K562 (cell line): ENCODE results near the gene AKT2. TPM values are rescaled to one million over a fixed set of nuclear protein-coding genes. Genes with fewer than 3 reads are reported as not detected.

Experiments used
- CHD2 ChIP-seq: IDR thresholded peaks from 2 replicates; pipeline ENCODE4 v1.6.1; 2011; ENCODE audit warnings: low read depth, low read length
- ETS2 ChIP-seq: IDR thresholded peaks from 2 replicates; pipeline ENCODE4 v1.6.1; 2016; ENCODE audit warnings: borderline replicate concordance, missing genetic modification characterization, mild to moderate bottlenecking, moderate library complexity, missing compliant biosample characterization; ENCODE audit not compliant: poor library complexity, severe bottlenecking
- FOXJ3 ChIP-seq: sonication (generic); formaldehyde crosslinking; IDR thresholded peaks from 2 replicates; pipeline ENCODE4 v1.4.0; 2020; ENCODE audit warnings: mild to moderate bottlenecking, missing genetic modification reagents
- HBP1 ChIP-seq: fragments of 450-650 bp; formaldehyde crosslinking; IDR thresholded peaks from 2 replicates; pipeline ENCODE4 v1.4.0; 2022; ENCODE audit warnings: missing genetic modification characterization
- HES1 ChIP-seq: fragments of 450-650 bp; IDR thresholded peaks from 2 replicates; pipeline ENCODE4 v1.6.1; 2016; ENCODE audit warnings: low read depth, mild to moderate bottlenecking, moderate library complexity
- HMG20A ChIP-seq: fragments of 450-650 bp; formaldehyde crosslinking; conservative IDR thresholded peaks from 2 replicates; pipeline ENCODE4 v1.4.0; 2020; ENCODE audit warnings: mild to moderate bottlenecking, mixed read lengths
- KLF1 ChIP-seq: fragments of 450-650 bp; IDR thresholded peaks from 2 replicates; pipeline ENCODE4 v1.6.1; 2016; ENCODE audit warnings: missing genetic modification characterization, missing compliant biosample characterization
- MCM3 ChIP-seq: fragments of 450-650 bp; IDR thresholded peaks from 2 replicates; pipeline ENCODE4 v1.6.1; 2016
- PML ChIP-seq: IDR thresholded peaks from 2 replicates; pipeline ENCODE4 v1.6.1; 2012; ENCODE audit warnings: low read length, inconsistent platforms
- PRPF4 ChIP-seq: fragments of 200-400 bp; formaldehyde crosslinking; IDR thresholded peaks from one replicate; pipeline ENCODE4 v1.6.1; 2017; ENCODE audit warnings: low read length, low read depth, mild to moderate bottlenecking; ENCODE audit not compliant: insufficient read depth, poor library complexity, severe bottlenecking
- SETDB1 ChIP-seq: IDR thresholded peaks from one replicate; pipeline ENCODE4 v1.6.1; 2012; ENCODE audit warnings: low read length, control low read depth, inconsistent platforms
- SIN3B ChIP-seq: fragments of 450-650 bp; IDR thresholded peaks from 2 replicates; pipeline ENCODE4 v1.6.1; 2017; ENCODE audit warnings: low read depth, mild to moderate bottlenecking, moderate library complexity
- STAG1 ChIP-seq: sonication (generic); formaldehyde crosslinking; IDR thresholded peaks from 2 replicates; pipeline ENCODE4 v1.5.0; 2020; ENCODE audit warnings: missing genetic modification reagents, borderline replicate concordance
- WHSC1 ChIP-seq: IDR thresholded peaks from one replicate; pipeline ENCODE4 v1.6.1; 2012; ENCODE audit warnings: low read length, control low read depth, inconsistent platforms
- ZNF184 ChIP-seq: sonication (generic); formaldehyde crosslinking; IDR thresholded peaks from 2 replicates; pipeline ENCODE4 v1.5.0; 2020; ENCODE audit warnings: missing genetic modification reagents
- ZNF24 ChIP-seq: fragments of 450-650 bp; IDR thresholded peaks from 2 replicates; pipeline ENCODE4 v1.6.1; 2016
- ZNF277 ChIP-seq: fragments of 250-450 bp; sonication (Bioruptor Pico); IDR thresholded peaks from 2 replicates; pipeline ENCODE4 v1.8.0; 2022; ENCODE audit warnings: inconsistent platforms, mild to moderate bottlenecking, moderate library complexity, borderline replicate concordance
- ZNF354B ChIP-seq: fragments of 250-450 bp; sonication (Bioruptor Pico); IDR thresholded peaks from 2 replicates; pipeline ENCODE4 v1.4.0; 2020
- ZNF609 ChIP-seq: sonication (generic); formaldehyde crosslinking; IDR thresholded peaks from 2 replicates; pipeline ENCODE4 v1.8.1; 2023; ENCODE audit warnings: missing genetic modification reagents, mild to moderate bottlenecking, borderline replicate concordance
- polyA plus RNA-seq, 8 experiments: library from polyadenylated mRNA; depleted of rRNA in 4 of 8; stranded (reverse) in 5 of 8; unstranded in 3 of 8; fragments of >200 nt; fragmentation: Nextera tagmentation in 2 of 8; fragmentation: Illumina TruSeq in 1 of 8; extraction: Ambion mirVana in 2 of 8; extraction: Trizol in 1 of 8; gene quantifications; 2 replicates each; pipeline versions ENCODE4 v1.2.1 to v1.2.3, GENCODE V29; 2011 to 2014; ENCODE audit warnings: inconsistent platforms in 1 of 8, missing spikeins in 1 of 8
- total RNA-seq, 7 experiments: library from RNA; depleted of rRNA in 6 of 7; stranded (reverse); fragments of >200 nt in 6 of 7; fragmentation: Illumina TruSeq in 2 of 7; extraction: Trizol in 2 of 7; gene quantifications; 2 replicates each; pipeline versions ENCODE4 v1.2.1 to v1.2.3, GENCODE V29; 2011 to 2021; ENCODE audit warnings: low replicate concordance in 1 of 7

AKT2 gene
- total and polyA plus RNA-seq, 9 of the 15 experiments (the other 6 are each of a cell fraction or from before 2014, with no cell fraction given) = 1.1 to 132 (median 67.7) TPM

- TF ChIP-seq FOXJ3 (CRISPR knock-in tag) = no peak
- TF ChIP-seq HMG20A (CRISPR knock-in tag) = no peak
- no peak for TF ChIP-seq KLF1 (tag)
- TF ChIP-seq PRPF4 = no peak
- TF ChIP-seq WHSC1 = no peak
- no peak for TF ChIP-seq ETS2 (tag)
- TF ChIP-seq MCM3 = no peak
- TF ChIP-seq CHD2 = no peak
- no peak for TF ChIP-seq ZNF24
- TF ChIP-seq STAG1 = no peak; the same call in 1 of the 2 replicates
- TF ChIP-seq SETDB1 = no peak
- TF ChIP-seq ZNF609 = no peak
- TF ChIP-seq HBP1 = no peak
- no peak for TF ChIP-seq HES1
- no peak for TF ChIP-seq SIN3B
- no peak for TF ChIP-seq ZNF184 (CRISPR knock-in tag)
- no peak for TF ChIP-seq ZNF277 (CRISPR knock-in tag)
- no peak for TF ChIP-seq ZNF354B (CRISPR knock-in tag)
- TF ChIP-seq PML = no peak
Measured at GRCh38 chr19:40217027-40217810, 67.9 kb downstream of the AKT2 start (continued).
